Posterior cingulate gyrus (tissue), 11 donors: ENCODE data around the gene DIS3L2.
A peak's percentile ranks its signal among the peaks of the same experiment; 100 is the strongest.
"Not testable (repeated sequence)": the region's sequence is repeated elsewhere in the genome, so short reads cannot be mapped to it uniquely, and the experiment has no call there.

Experiments used
- DNase-seq, 10 donors: peaks; one replicate each; pipeline versions ENCODE4 v3.0.0 to v3.0.0-alpha.2; 2020 to 2021; ENCODE audit warnings: mixed read lengths in 3 of 10
- intact Hi-C: fragments of 100-400 bp; cut with DNase I; formaldehyde crosslinking; loops from one replicate; pipeline ENCODE4 v1.15.1; 2023

DIS3L2 gene

GRCh38 chr2:232335206-232335858 is 373.8 kb downstream of the DIS3L2 start:
- peak in 5 of 10 donors; percentile 5 to 76 (median 51) for DNase-seq
- intact Hi-C loops: not testable (repeated sequence)

- peak in 1 of 10 donors; percentile 29 for DNase-seq
- intact Hi-C loops: no loop called here
These were observed 374.3 kb downstream of the DIS3L2 start for GRCh38 chr2:232335859-232336215.

- intact Hi-C loops: no loop called here
- peak in 6 of 10 donors; percentile 4 to 75 (median 36) for DNase-seq
These were observed 374.8 kb downstream of the DIS3L2 start for GRCh38 chr2:232336241-232336736.

DNA sequence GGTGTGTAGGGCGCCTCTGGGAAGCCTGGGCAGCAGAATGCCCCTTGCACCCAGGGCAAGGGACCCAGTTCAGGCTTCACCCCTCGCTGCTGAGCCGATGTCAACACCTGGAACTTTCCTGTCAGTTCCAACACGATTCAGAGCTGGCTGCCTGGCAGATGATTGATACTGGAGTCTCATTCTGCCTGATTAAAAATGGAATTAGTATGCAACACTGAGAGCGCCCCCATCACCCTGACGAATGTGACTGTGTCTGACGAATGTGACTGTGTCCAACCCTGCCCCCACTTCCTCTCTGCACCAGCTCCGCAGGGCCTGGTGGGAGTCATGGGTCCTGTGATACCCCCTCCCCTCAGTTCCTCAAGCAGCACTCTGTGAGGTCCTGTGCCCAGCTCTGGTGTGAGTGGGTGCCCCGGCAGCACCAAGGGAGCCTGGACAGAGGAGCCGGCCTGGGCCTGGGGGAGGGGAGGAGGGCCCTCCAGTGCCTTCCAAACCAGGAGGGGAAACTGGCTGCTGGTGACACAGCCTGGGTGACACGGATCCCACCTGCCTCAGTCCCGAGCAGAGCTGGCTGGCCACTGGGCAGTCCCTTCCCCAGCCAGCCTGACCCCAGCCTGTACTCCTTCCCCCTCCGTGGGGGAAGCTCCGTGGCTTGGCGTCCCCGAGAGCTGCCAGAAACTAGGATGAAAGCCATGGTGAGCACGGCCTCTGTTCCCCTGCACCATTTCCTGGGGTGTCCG is 375.6 kb downstream of the DIS3L2 start:
- intact Hi-C loops: no loop called here
- peak in 5 of 10 donors; percentile 2 to 70 (median 10) for DNase-seq

- intact Hi-C loops: not testable (repeated sequence)
- peak in 2 of 10 donors; percentile 46 for DNase-seq
These were observed 376.7 kb downstream of the DIS3L2 start for GRCh38 chr2:232338094-232338758.

DNA sequence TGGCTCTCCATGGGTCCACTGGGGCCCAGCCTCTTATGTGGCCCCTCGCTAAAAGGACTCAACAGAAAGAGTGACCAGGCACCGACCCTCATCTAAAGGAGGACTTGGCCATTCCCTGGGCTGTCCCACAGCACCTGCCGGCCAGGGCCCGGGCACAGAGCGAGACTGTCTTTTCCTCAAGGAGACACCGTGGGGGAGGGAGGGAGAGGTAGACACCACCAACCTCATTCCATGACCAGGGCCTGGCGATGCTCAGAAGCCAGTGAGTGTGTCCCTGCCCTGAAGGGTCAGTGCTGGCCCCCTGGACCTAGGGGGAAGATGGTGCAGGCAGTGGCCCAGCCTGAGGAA is 377.2 kb downstream of the DIS3L2 start:
- peak in 2 of 10 donors; percentile 33 to 71 for DNase-seq
- intact Hi-C loops: no loop called here

DNA sequence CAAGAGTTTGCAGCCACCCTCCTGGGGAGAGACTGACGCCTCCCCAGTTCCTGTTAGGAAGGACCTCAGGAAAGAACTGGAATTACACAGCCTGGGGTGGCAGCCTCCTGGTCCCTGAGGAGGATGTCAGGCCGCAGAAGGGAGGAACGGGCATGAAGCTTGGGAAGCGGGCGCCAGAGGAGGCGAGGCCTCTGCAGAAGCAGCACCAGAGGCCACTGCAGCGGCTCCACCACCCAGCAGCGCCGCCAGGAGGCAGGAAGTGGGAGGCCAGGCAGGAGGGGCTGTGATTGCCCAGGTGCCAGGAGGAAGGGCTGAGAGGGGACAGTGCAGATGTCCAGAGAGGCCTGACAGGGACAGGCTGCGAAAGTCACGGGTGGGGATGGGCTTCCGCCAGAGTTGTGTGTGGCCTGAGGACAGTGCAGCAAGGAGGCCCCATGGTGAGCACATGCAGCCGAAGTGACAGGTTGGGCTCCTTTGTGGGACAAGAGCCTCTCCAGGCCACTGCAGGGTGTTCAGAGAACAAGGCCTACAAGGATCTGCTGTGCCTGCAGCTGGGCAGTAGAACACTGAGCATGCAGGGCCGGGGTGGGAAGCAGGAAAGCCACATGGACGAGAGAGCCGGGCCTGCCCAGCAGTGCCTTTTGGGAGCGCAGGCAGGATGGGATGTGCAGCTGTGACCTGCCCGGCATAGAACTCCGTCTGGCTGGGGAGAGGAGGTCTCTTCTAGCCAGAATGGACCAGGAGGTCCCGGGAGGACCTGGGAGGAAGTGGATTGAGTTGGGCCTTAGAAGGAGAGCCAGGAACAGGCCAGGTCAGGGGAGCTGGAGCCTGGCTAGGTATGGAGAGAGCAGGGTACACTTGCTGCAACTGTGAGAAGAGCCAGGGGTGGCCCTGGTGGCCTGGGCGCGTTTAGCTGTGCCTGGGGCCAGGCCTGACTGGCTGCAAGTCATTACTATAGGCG is 377.9 kb downstream of the DIS3L2 start:
- DNase-seq: peak in 3 of 10 donors; percentile 56 to 82 (median 67)
- intact Hi-C loops: loop anchor here (5.0 kb wide), 1 partner anchor 98 kb away; no protein-coding TSS in a partner anchor

GRCh38 chr2:232340171-232340935 is 378.8 kb downstream of the DIS3L2 start:
- intact Hi-C loops: loop anchor here (5.0 kb wide), 1 partner anchor 97 kb away; no protein-coding TSS in a partner anchor

DNA sequence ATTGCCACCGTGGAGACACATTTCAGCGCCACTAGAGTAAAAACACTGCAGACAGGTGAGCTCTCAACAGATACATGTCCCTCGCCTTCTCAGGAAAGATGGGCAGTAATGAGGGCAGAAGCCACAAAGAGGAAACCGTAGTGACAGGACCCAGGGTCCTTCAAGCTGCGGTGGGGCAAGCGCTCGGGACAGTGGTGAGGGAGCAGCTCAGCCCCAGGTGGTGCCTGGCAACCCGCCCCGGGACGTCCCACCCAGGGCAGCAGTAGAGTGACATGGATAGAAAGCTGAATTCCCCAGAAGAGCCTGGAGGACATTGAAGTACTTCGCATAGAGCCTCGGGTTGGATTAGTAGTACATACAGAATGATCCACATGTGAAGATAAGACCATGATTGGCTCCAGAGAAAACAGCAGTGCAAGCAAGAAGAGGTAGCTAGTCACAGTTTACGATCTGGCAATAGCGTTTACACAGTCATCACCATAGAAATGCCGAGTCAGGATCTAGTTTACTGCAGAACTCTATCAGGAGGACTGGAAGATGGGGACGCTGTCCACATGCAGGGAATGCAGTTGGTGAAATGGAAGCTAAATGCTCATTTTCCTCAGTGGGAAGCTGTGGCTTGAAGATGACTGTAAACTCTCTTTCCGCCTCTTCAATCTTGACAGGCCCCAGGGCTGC is 379.7 kb downstream of the DIS3L2 start:
- intact Hi-C loops: loop anchor here (5.0 kb wide), 1 partner anchor 96 kb away; no protein-coding TSS in a partner anchor
- DNase-seq: peak in 3 of 10 donors; percentile 45 to 82 (median 79)

More at GRCh38 chr2:232340171-232340935, 378.8 kb downstream of the DIS3L2 start:
- DNase-seq: peak in 3 of 10 donors; percentile 47 to 69 (median 58)

GRCh38 chr2:232341739-232342126 is 380.2 kb downstream of the DIS3L2 start:
- DNase-seq: peak in 3 of 10 donors; percentile 12 to 59 (median 55)
- intact Hi-C loops: loop anchor here (5.0 kb wide), 1 partner anchor 96 kb away; no protein-coding TSS in a partner anchor

GRCh38 chr2:232342635-232343565 is 381.4 kb downstream of the DIS3L2 start:
- peak in 3 of 10 donors; percentile 33 to 70 (median 60) for DNase-seq
- intact Hi-C loops: loop anchor here (5.0 kb wide), 1 partner anchor 94 kb away; no protein-coding TSS in a partner anchor

DNA sequence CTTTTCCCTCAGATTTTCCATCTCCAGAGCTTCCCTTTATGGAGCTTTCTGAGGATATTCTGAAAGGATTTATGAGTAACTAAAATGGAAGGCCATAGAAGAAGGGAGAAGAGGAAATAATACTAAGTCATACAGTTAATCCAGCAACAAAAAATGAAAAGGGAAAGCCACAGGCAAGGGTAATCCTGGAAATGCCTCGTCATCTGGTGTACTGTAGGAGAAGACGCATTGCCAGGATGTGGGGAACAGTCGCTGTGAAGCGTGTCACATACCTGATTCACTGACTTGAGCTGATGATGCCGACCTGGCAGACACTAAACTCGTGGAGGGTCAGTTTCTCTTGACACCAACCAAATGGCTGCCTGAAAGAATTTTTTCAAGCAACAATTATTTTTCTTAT is 382.3 kb downstream of the DIS3L2 start:
- peak in 2 of 10 donors; percentile 6 to 18 for DNase-seq
- intact Hi-C loops: loop anchor here (5.0 kb wide), 1 partner anchor 93 kb away; no protein-coding TSS in a partner anchor

DNA sequence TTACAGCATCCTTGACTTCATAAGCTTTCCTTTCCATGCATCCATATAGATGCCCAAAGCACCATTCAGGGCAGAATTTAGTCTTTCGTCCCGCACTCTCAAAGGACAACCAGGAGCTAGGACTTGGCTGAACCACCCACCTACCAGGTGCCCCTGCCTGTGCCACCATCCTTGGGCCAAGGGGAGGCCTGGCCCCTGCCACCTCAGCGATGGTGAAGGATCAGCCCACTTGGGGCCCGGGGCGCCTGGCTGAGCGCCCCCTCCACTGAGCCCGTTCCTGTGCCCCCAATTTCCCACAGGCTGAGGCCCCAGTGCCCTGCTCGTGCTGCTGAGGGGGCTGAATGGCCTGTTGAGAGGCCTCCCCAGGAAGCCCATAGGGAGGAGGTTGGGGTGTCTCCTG is 383.7 kb downstream of the DIS3L2 start:
- intact Hi-C loops: no loop called here
- DNase-seq: peak in 3 of 10 donors; percentile 35 to 59 (median 50)

- intact Hi-C loops: no loop called here
These were observed 385.9 kb downstream of the DIS3L2 start for GRCh38 chr2:232347369-232347768.

DNA sequence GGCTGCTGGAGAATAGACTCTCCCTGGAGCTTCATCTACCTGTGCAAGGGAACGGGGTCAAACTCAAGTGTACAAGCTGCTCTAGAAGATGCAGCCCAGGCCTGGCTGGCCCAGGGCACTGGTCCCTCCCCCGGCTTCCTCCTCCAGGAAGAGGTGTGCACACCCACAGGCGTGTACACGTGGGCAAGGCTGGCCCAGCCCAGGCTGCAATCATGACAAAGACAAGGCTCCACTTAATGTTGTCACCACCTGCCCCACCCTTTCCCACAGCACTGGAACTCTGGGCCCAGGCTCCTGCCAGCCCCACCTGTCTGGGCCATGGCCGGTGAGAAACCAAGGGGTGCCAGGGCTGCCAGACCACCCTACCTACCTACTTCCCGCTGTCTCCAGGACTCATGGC is 387.4 kb downstream of the DIS3L2 start:
- intact Hi-C loops: no loop called here
- DNase-seq: peak in 3 of 10 donors; percentile 55 to 78 (median 64)

More at GRCh38 chr2:232347369-232347768, 385.9 kb downstream of the DIS3L2 start:
- DNase-seq: no peak

- intact Hi-C loops: no loop called here
- peak in 3 of 10 donors; percentile 27 to 68 (median 57) for DNase-seq
These were observed 388.0 kb downstream of the DIS3L2 start for GRCh38 chr2:232349546-232349945.
